Measurements from ENCODE around the gene SERPINA9. TPM values are rescaled to one million over a fixed set of nuclear protein-coding genes. Genes with fewer than 3 reads are reported as not detected.

The SERPINA9 gene
- total RNA-seq, 1 experiment from 2014 or later = not detected

GRCh38 chr14:94522115-94522724, 46.2 kb upstream of the SERPINA9 start:
- peaks cover 5% of the 10 kb centered on the region for H3K4me1 Mint-ChIP-seq (ENCODE audit: low read depth, unreplicated experiment)
- TF ChIP-seq CTCF (IDR thresholded peaks at IDR 0.05; ENCODE audit: insufficient read depth in 1 of 2, low read depth in 1 of 2, low read length in 1 of 2, severe bottlenecking in 1 of 2, unreplicated experiment in 1 of 2) = no peak
- no peak for DNase-seq
- intact Hi-C loops (cut with micrococcal nuclease; ENCODE audit: unreplicated experiment) = no loop called here
- CTCF ChIA-PET = interaction anchor here (0.9 kb wide), 1 partner anchor 36 kb away, joined by 3 read pairs; no protein-coding TSS in a partner anchor
- no peak overlapping the region for H3K4me3 Mint-ChIP-seq (ENCODE audit: unreplicated experiment)
- H3K27me3 ChIP-seq (replicated peaks; ENCODE audit: control insufficient read depth, insufficient read depth, low read length) = no peaks in the 10 kb centered on the region
- H3K4me1 ChIP-seq = peaks cover 8% of the 10 kb centered on the region; the same call in 1 of the 2 replicates
- H3K27me3 Mint-ChIP-seq (ENCODE audit: insufficient read depth, unreplicated experiment) = no peaks in the 10 kb centered on the region
- no peaks in the 10 kb centered on the region for H3K36me3 ChIP-seq (ENCODE audit: control insufficient read depth, insufficient read depth, low read length)
- no TSS peak for BruUV-seq (replicated peaks)
- no peaks in the 10 kb centered on the region for H3K9me3 ChIP-seq
- H3K4me3 ChIP-seq (ENCODE audit: low read depth, low read length) = no peak overlapping the region
- H3K9me3 Mint-ChIP-seq (ENCODE audit: unreplicated experiment) = peaks cover 17% of the 10 kb centered on the region
- no peaks in the 10 kb centered on the region for H3K36me3 Mint-ChIP-seq (ENCODE audit: insufficient read depth, unreplicated experiment)
- POLR2A ChIA-PET = no interaction called here
- no peak overlapping the region for H3K27ac Mint-ChIP-seq (ENCODE audit: unreplicated experiment)

GRCh38 chr14:94521375-94522114, 45.5 kb upstream of the SERPINA9 start:
- ChIA-PET POLR2A (no interaction called here), CTCF (interaction anchor here (0.9 kb wide), 1 partner anchor 35 kb away, joined by 3 read pairs; no protein-coding TSS in a partner anchor)
- H3K27me3 Mint-ChIP-seq (ENCODE audit: insufficient read depth, unreplicated experiment) = no peaks in the 10 kb centered on the region
- H3K27ac Mint-ChIP-seq (ENCODE audit: unreplicated experiment) = no peak overlapping the region
- no peaks in the 10 kb centered on the region for H3K27me3 ChIP-seq (replicated peaks; ENCODE audit: control insufficient read depth, insufficient read depth, low read length)
- H3K4me1 ChIP-seq = peaks cover 8% of the 10 kb centered on the region; the same call in 1 of the 2 replicates
- no peak for TF ChIP-seq CTCF (IDR thresholded peaks at IDR 0.05; ENCODE audit: insufficient read depth in 1 of 2, low read depth in 1 of 2, low read length in 1 of 2, severe bottlenecking in 1 of 2, unreplicated experiment in 1 of 2)
- H3K36me3 ChIP-seq (ENCODE audit: control insufficient read depth, insufficient read depth, low read length) = no peaks in the 10 kb centered on the region
- BruUV-seq (replicated peaks) = no TSS peak
- no peak overlapping the region for H3K4me3 Mint-ChIP-seq (ENCODE audit: unreplicated experiment)
- no peak overlapping the region for H3K4me3 ChIP-seq (ENCODE audit: low read depth, low read length)
- intact Hi-C loops (cut with micrococcal nuclease; ENCODE audit: unreplicated experiment) = no loop called here
- H3K9me3 ChIP-seq = no peaks in the 10 kb centered on the region
- peaks cover 5% of the 10 kb centered on the region for H3K4me1 Mint-ChIP-seq (ENCODE audit: low read depth, unreplicated experiment)
- H3K9me3 Mint-ChIP-seq (ENCODE audit: unreplicated experiment) = peaks cover 17% of the 10 kb centered on the region
- no peaks in the 10 kb centered on the region for H3K36me3 Mint-ChIP-seq (ENCODE audit: insufficient read depth, unreplicated experiment)
- no peak for DNase-seq

- Mint-ChIP-seq H3K4me1 (ENCODE audit: low read depth, unreplicated experiment) (peaks cover 5% of the 10 kb centered on the region), H3K4me3 (ENCODE audit: unreplicated experiment) (no peak overlapping the region), H3K27me3 (ENCODE audit: insufficient read depth, unreplicated experiment) (no peaks in the 10 kb centered on the region), H3K9me3 (ENCODE audit: unreplicated experiment) (peaks cover 17% of the 10 kb centered on the region), H3K36me3 (ENCODE audit: insufficient read depth, unreplicated experiment) (no peaks in the 10 kb centered on the region), H3K27ac (ENCODE audit: unreplicated experiment) (no peak overlapping the region)
- H3K4me1 ChIP-seq = peaks cover 7% of the 10 kb centered on the region; the same call in 1 of the 2 replicates
- DNase-seq = no peak
- no peaks in the 10 kb centered on the region for H3K9me3 ChIP-seq
- no peaks in the 10 kb centered on the region for H3K36me3 ChIP-seq (ENCODE audit: control insufficient read depth, insufficient read depth, low read length)
- TF ChIP-seq CTCF (IDR thresholded peaks at IDR 0.05; ENCODE audit: insufficient read depth in 1 of 2, low read depth in 1 of 2, low read length in 1 of 2, severe bottlenecking in 1 of 2, unreplicated experiment in 1 of 2) = no peak
- CTCF ChIA-PET = no interaction called here
- no peaks in the 10 kb centered on the region for H3K27me3 ChIP-seq (replicated peaks; ENCODE audit: control insufficient read depth, insufficient read depth, low read length)
- BruUV-seq (replicated peaks) = no TSS peak
- no peak overlapping the region for H3K4me3 ChIP-seq (ENCODE audit: low read depth, low read length)
- POLR2A ChIA-PET = no interaction called here
- intact Hi-C loops (cut with micrococcal nuclease; ENCODE audit: unreplicated experiment) = no loop called here
These were observed 41.8 kb upstream of the SERPINA9 start for GRCh38 chr14:94517641-94518257.
